ENCODE results near the gene ORM2.

DNA sequence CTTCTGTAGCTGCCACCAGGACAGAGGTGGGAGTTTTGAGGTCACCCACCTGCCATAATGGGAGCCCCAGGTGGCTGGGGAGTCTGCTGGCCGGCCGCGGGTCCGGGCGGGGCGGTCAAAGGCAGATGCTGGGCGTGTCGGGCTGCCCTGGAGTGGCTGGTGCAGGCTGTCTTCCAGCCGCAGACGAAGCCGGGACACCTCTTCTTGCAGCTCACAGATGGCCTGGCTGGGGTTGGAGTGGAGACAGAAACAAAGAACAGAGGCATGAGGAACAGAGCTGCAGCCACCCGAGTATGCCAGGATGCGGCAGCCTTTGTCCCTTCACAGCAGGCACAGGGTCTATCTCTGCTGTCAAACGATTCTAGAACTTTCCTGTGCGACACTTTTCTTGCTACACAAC, 18.0 kb downstream of the ORM2 start:
- TF ChIP-seq, protein P1, sequence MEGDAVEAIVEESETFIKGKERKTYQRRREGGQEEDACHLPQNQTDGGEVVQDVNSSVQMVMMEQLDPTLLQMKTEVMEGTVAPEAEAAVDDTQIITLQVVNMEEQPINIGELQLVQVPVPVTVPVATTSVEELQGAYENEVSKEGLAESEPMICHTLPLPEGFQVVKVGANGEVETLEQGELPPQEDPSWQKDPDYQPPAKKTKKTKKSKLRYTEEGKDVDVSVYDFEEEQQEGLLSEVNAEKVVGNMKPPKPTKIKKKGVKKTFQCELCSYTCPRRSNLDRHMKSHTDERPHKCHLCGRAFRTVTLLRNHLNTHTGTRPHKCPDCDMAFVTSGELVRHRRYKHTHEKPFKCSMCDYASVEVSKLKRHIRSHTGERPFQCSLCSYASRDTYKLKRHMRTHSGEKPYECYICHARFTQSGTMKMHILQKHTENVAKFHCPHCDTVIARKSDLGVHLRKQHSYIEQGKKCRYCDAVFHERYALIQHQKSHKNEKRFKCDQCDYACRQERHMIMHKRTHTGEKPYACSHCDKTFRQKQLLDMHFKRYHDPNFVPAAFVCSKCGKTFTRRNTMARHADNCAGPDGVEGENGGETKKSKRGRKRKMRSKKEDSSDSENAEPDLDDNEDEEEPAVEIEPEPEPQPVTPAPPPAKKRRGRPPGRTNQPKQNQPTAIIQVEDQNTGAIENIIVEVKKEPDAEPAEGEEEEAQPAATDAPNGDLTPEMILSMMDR (IDR thresholded peaks at IDR 0.05): no peak
- no peak for TF ChIP-seq POLR2A (IDR thresholded peaks at IDR 0.05)
- TF ChIP-seq POLR2AphosphoS5 (IDR thresholded peaks at IDR 0.05): peak in 2 of 4 donors; percentile 10 to 45
- TF ChIP-seq EP300 (IDR thresholded peaks at IDR 0.05): no peak

All from sigmoid colon (tissue), 4 donors.